SK-N-SH (cell line): ENCODE data around the gene SHF. TPM values are rescaled to one million over a fixed set of nuclear protein-coding genes. Genes with fewer than 3 reads are reported as not detected.

Source experiments
- CTCF ChIA-PET: fragments of 300-600, 350-600 bp; formaldehyde crosslinking; extraction: SDS; loops from one replicate; lab custom pipeline; 2021; lab: Yijun Ruan, JAX
- POLR2A ChIA-PET: fragments of 350-600 bp; sonication (Branson Sonifier 250); formaldehyde crosslinking; extraction: SDS; loops from one replicate; lab custom pipeline; 2020; ENCODE audit warnings: antibody characterized with exemption, inconsistent platforms; lab: Yijun Ruan, JAX
- DNase-seq: peaks from one replicate; pipeline ENCODE4 v3.0.0; 2012
- H2AFZ ChIP-seq: fragments of 200-600 bp; sonication (generic); 2 replicates; pipeline ENCODE4 v1.8.1; 2016; ENCODE audit warnings: antibody characterized with exemption, mild to moderate bottlenecking, low read depth
- H3F3A ChIP-seq: fragments of 200-600 bp; sonication (generic); replicated peaks from 2 replicates; pipeline ENCODE3; 2016; ENCODE audit warnings: antibody characterized with exemption, mild to moderate bottlenecking; ENCODE audit not compliant: insufficient read depth
- H3K27ac ChIP-seq, 2 experiments: fragments of 200-500 bp in 1 of 2; fragments of 200-600 bp in 1 of 2; sonication (Bioruptor generic) in 1 of 2; sonication (generic), shearing (Covaris generic) in 1 of 2; 2 replicates each; pipeline versions ENCODE4 v1.5.1 to v1.6.1; 2014 to 2016; ENCODE audit warnings: low read depth in 2 of 2, inconsistent platforms in 1 of 2, low read length in 1 of 2, mild to moderate bottlenecking in 1 of 2, mixed read lengths in 1 of 2
- H3K27me3 ChIP-seq: fragments of 200-600 bp; sonication (generic), shearing (Covaris generic); 2 replicates; pipeline ENCODE4 v1.6.1; 2016; ENCODE audit warnings: mixed run types; ENCODE audit not compliant: insufficient read depth
- H3K36me3 ChIP-seq, 2 experiments: fragments of 200-500 bp in 1 of 2; fragments of 200-600 bp in 1 of 2; sonication (Bioruptor generic) in 1 of 2; sonication (generic) in 1 of 2; replicated peaks in 1 of 2; 2 replicates each; pipeline versions ENCODE3 to v1.5.1; 2014 to 2016; ENCODE audit warnings: low read length in 1 of 2, mild to moderate bottlenecking in 1 of 2; ENCODE audit not compliant: insufficient read depth in 2 of 2, control insufficient read depth in 1 of 2
- H3K4me1 ChIP-seq, 2 experiments: fragments of 200-500 bp in 1 of 2; fragments of 200-600 bp in 1 of 2; sonication (Bioruptor generic) in 1 of 2; sonication (generic), shearing (Covaris generic) in 1 of 2; 2 replicates each; pipeline versions ENCODE4 v1.5.1 to v1.6.1; 2014 to 2016; ENCODE audit warnings: low read depth in 1 of 2, low read length in 1 of 2, mixed run types in 1 of 2; ENCODE audit not compliant: insufficient read depth in 2 of 2, control insufficient read depth in 1 of 2
- H3K4me2 ChIP-seq: fragments of 200-600 bp; sonication (generic), shearing (Covaris generic); 2 replicates; pipeline ENCODE4 v1.6.1; 2017; ENCODE audit warnings: mixed run types
- H3K4me3 ChIP-seq, 2 experiments: fragments of 200-500 bp in 1 of 2; fragments of 200-600 bp in 1 of 2; sonication (Bioruptor generic) in 1 of 2; sonication (generic), shearing (Covaris generic) in 1 of 2; 2 replicates each; pipeline versions ENCODE4 v1.5.1 to v1.8.1; 2014 to 2016; ENCODE audit warnings: low read depth in 2 of 2, inconsistent platforms in 1 of 2, low read length in 1 of 2, mild to moderate bottlenecking in 1 of 2, mixed read lengths in 1 of 2, moderate library complexity in 1 of 2
- H3K79me2 ChIP-seq: fragments of 200-600 bp; sonication (generic); 2 replicates; pipeline ENCODE4 v1.8.1; 2017; ENCODE audit warnings: mild to moderate bottlenecking; ENCODE audit not compliant: insufficient read depth
- H3K9ac ChIP-seq: fragments of 200-600 bp; sonication (generic); 2 replicates; pipeline ENCODE4 v1.6.1; 2017; ENCODE audit warnings: mixed run types
- H3K9me2 ChIP-seq: fragments of 200-600 bp; sonication (generic); 2 replicates; pipeline ENCODE4 v1.6.1; 2017; ENCODE audit warnings: mixed run types
- H3K9me3 ChIP-seq: fragments of 200-600 bp; sonication (generic); 2 replicates; pipeline ENCODE4 v1.6.1; 2017; ENCODE audit warnings: mixed run types, mild to moderate bottlenecking, moderate library complexity
- H4K20me1 ChIP-seq: fragments of 200-600 bp; sonication (generic); 2 replicates; pipeline ENCODE4 v1.6.1; 2017; ENCODE audit warnings: mild to moderate bottlenecking, mixed run types; ENCODE audit not compliant: insufficient read depth
- ELF1 ChIP-seq: IDR thresholded peaks from 2 replicates; pipeline ENCODE4 v1.4.0; 2012
- EP300 ChIP-seq, 2 experiments: IDR thresholded peaks; 2 replicates each; pipeline versions ENCODE4 v1.4.0 to v1.6.1; 2012; ENCODE audit warnings: borderline replicate concordance in 1 of 2, low read depth in 1 of 2, low read length in 1 of 2
- FOXM1 ChIP-seq: IDR thresholded peaks from 2 replicates; pipeline ENCODE4 v1.4.0; 2012; ENCODE audit warnings: low read depth, mild to moderate bottlenecking
- GABPA ChIP-seq: IDR thresholded peaks from 2 replicates; pipeline ENCODE4 v1.4.0; 2012; ENCODE audit warnings: low read depth, mild to moderate bottlenecking
- GATA2 ChIP-seq: sonication (generic); formaldehyde crosslinking; IDR thresholded peaks from 2 replicates; pipeline ENCODE4 v1.5.0; 2020; ENCODE audit warnings: mild to moderate bottlenecking, missing genetic modification reagents
- JUND ChIP-seq: IDR thresholded peaks from 2 replicates; pipeline ENCODE4 v1.4.0; 2012
- NRF1 ChIP-seq: IDR thresholded peaks from 2 replicates; pipeline ENCODE4 v1.6.1; 2012; ENCODE audit warnings: low read depth, mild to moderate bottlenecking, low read length
- POLR2AphosphoS5 ChIP-seq: IDR thresholded peaks from 2 replicates; pipeline ENCODE4 v1.6.1; 2012; ENCODE audit warnings: low read depth, low read length
- REST ChIP-seq: IDR thresholded peaks from 2 replicates; pipeline ENCODE4 v1.6.1; 2012; ENCODE audit warnings: mild to moderate bottlenecking, low read depth, low read length, moderate library complexity
- RFX5 ChIP-seq: IDR thresholded peaks from 2 replicates; pipeline ENCODE4 v1.6.1; 2012; ENCODE audit warnings: mild to moderate bottlenecking, improper control_type of control experiment, low read length
- TCF12 ChIP-seq: IDR thresholded peaks from 2 replicates; pipeline ENCODE4 v1.4.0; 2012
- TEAD4 ChIP-seq: IDR thresholded peaks from 2 replicates; pipeline ENCODE4 v1.4.0; 2012; ENCODE audit warnings: mild to moderate bottlenecking, borderline replicate concordance; ENCODE audit not compliant: insufficient read depth
- USF2 ChIP-seq: fragments of 150-350 bp; IDR thresholded peaks from 2 replicates; pipeline ENCODE4 v1.6.1; 2017; ENCODE audit warnings: antibody characterized with exemption, low read length, low read depth, borderline replicate concordance
- WGBS: methylation state at CpG from one replicate; pipeline ENCODE4 v1.1.6; 2017; ENCODE audit warnings: low lambda C conversion rate; 5-methylcytosine and 5-hydroxymethylcytosine counted together
- polyA plus RNA-seq, 3 experiments: library from polyadenylated mRNA; depleted of rRNA; stranded (reverse); fragments of >200 nt; gene quantifications; 2 replicates each; pipeline ENCODE4 v1.2.3, GENCODE V29; 2012
- TF ChIP-seq, protein P1 (sequence below): fragments of 150-350 bp; IDR thresholded peaks from 2 replicates; pipeline ENCODE4 v1.6.1; 2016; ENCODE audit warnings: mild to moderate bottlenecking, low read depth, low read length
- TF ChIP-seq, protein P2 (sequence below): IDR thresholded peaks from 2 replicates; pipeline ENCODE4 v1.4.0; 2012; ENCODE audit warnings: low read depth, borderline replicate concordance

The SHF gene
- polyA plus RNA-seq, 1 of the 3 experiments (the other 2 are of a cell fraction) = 5.5 TPM

GRCh38 chr15:45129651-45130129 lies 58.1 kb downstream of the SHF start, which contains the start of the genes DUOX1 and DUOXA1:
DUOX1 (plus strand) TSS chr15:45129994; CDS start chr15:45131967, 1,973 bp downstream.
DUOXA1 (minus strand) TSS chr15:45129879; CDS start chr15:45123014, 6,865 bp downstream.
- DNase-seq = no peak
- Histone ChIP-seq H3K9me3 (no peaks in the 10 kb centered on the region), H3K27ac (no peak within 1 kb of the TSS), H3K9ac (no peak within 1 kb of the TSS)
- POLR2A ChIA-PET = no interaction called here
- no peak for TF ChIP-seq TEAD4
- TF ChIP-seq, protein P1, sequence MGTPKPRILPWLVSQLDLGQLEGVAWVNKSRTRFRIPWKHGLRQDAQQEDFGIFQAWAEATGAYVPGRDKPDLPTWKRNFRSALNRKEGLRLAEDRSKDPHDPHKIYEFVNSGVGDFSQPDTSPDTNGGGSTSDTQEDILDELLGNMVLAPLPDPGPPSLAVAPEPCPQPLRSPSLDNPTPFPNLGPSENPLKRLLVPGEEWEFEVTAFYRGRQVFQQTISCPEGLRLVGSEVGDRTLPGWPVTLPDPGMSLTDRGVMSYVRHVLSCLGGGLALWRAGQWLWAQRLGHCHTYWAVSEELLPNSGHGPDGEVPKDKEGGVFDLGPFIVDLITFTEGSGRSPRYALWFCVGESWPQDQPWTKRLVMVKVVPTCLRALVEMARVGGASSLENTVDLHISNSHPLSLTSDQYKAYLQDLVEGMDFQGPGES = no peak
- TF ChIP-seq JUND = no peak
- TF ChIP-seq GABPA = no peak
- no peak for TF ChIP-seq NRF1
- no peak for TF ChIP-seq EP300 (IDR thresholded peaks at IDR 0.05; ENCODE audit: borderline replicate concordance in 1 of 2, low read depth in 1 of 2, low read length in 1 of 2)
- TF ChIP-seq, protein P2, sequence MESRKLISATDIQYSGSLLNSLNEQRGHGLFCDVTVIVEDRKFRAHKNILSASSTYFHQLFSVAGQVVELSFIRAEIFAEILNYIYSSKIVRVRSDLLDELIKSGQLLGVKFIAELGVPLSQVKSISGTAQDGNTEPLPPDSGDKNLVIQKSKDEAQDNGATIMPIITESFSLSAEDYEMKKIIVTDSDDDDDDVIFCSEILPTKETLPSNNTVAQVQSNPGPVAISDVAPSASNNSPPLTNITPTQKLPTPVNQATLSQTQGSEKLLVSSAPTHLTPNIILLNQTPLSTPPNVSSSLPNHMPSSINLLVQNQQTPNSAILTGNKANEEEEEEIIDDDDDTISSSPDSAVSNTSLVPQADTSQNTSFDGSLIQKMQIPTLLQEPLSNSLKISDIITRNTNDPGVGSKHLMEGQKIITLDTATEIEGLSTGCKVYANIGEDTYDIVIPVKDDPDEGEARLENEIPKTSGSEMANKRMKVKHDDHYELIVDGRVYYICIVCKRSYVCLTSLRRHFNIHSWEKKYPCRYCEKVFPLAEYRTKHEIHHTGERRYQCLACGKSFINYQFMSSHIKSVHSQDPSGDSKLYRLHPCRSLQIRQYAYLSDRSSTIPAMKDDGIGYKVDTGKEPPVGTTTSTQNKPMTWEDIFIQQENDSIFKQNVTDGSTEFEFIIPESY = no peak
- TF ChIP-seq USF2 = no peak
- TF ChIP-seq ELF1 = no peak
- TF ChIP-seq POLR2AphosphoS5 = no peak
- TF ChIP-seq RFX5 = no peak
- TF ChIP-seq TCF12 = no peak
- TF ChIP-seq GATA2 (CRISPR knock-in tag) = no peak
- TF ChIP-seq REST = no peak
- no peak for TF ChIP-seq FOXM1
- TF ChIP-seq, all 33 proteins: peak for 0
- Histone ChIP-seq H3F3A (no peaks in the 10 kb centered on the region), H2AFZ (no peak within 1 kb of the TSS), H3K9me2 (no peaks in the 10 kb centered on the region), H3K4me2 (no peak within 1 kb of the TSS), H4K20me1 (no peaks in the 10 kb centered on the region), H3K4me1 (peaks cover 0 to 15% of the 10 kb centered on the region in 2 experiments; a peak in 1 of 4 replicates), H3K4me3 (no peak within 1 kb of the TSS), H3K36me3 (no peaks in the 10 kb centered on the region), H3K27me3 (peaks cover 7% of the 10 kb centered on the region; the same call in 1 of the 2 replicates), H3K79me2 (no peaks in the 10 kb centered on the region)
- CTCF ChIA-PET = interaction anchor here (0.6 to 6.0 kb wide), 4 partner anchors 11 to 328 kb away, joined by 3 to 52 read pairs (median 5); no protein-coding TSS in a partner anchor
- 76% methylated on average over 34 of the region's 46 CpGs for WGBS
